K562 (cell line): ENCODE results near the gene ZNF516. TPM values are rescaled to one million over a fixed set of nuclear protein-coding genes. Genes with fewer than 3 reads are reported as not detected.

ENCODE experiments used
- ATAC-seq: fragments of 200-7000 bp; cut with Tn5 transposase; 3 replicates; pipeline ENCODE4 v1.9.1; 2020; ENCODE audit warnings: moderate library complexity
- BruUV-seq: library from RNA; stranded (reverse); fragments of 400-500 nt; replicated peaks from 2 replicates; lab custom pipeline; 2021; lab: Mats Ljungman, UMichigan
- CTCF ChIA-PET: fragments of 300-600 bp; formaldehyde crosslinking; extraction: SDS; loops from one replicate; lab custom pipeline; 2021; ENCODE audit warnings: low intra/inter-chr PET ratio; lab: Yijun Ruan, JAX
- POLR2A ChIA-PET: fragments of 300-600, 350-650 bp; sonication (Branson Sonifier 250); formaldehyde crosslinking; extraction: SDS; loops from one replicate; lab custom pipeline; 2021; ENCODE audit warnings: antibody characterized with exemption, inconsistent platforms; lab: Yijun Ruan, JAX
- DNase-seq, 4 experiments: peaks; one replicate each; pipeline versions ENCODE4 v3.0.0 to v3.0.0-alpha.2; 2011 to 2018; ENCODE audit warnings: low spot score in 3 of 4, mixed read lengths in 3 of 4; ENCODE audit errors: extremely low read depth in 1 of 4
- FAIRE-seq: peaks from 2 replicates; lab custom pipeline; 2011; peaks lifted over from hg19 to GRCh38; lab: Jason Lieb, UNC
- H2AFZ ChIP-seq: 2 replicates; pipeline ENCODE4 v1.6.0; 2011; ENCODE audit warnings: low read depth, low read length, control low read depth, inconsistent platforms
- H3K27ac ChIP-seq: fragments of 200-600 bp; 3 replicates; pipeline ENCODE4 v1.8.0; 2011; ENCODE audit warnings: low read depth, mild to moderate bottlenecking, control low read depth, inconsistent platforms, low read length, moderate library complexity, mixed read lengths; ENCODE audit errors: extremely low read depth
- H3K27me3 ChIP-seq, 2 experiments: fragments of 300-600 bp in 1 of 2; 2 replicates in 1 of 2; 3 replicates in 1 of 2; pipeline versions ENCODE4 v1.6.0 to v1.8.0; 2011; ENCODE audit warnings: inconsistent platforms in 2 of 2, low read length in 2 of 2, mild to moderate bottlenecking in 1 of 2, mixed read lengths in 1 of 2, moderate library complexity in 1 of 2; ENCODE audit not compliant: control insufficient read depth in 2 of 2, insufficient read depth in 2 of 2
- H3K36me3 ChIP-seq: fragments of 300-600 bp; 3 replicates; pipeline ENCODE4 v1.8.0; 2011; ENCODE audit warnings: mild to moderate bottlenecking, low read length, inconsistent platforms; ENCODE audit not compliant: control insufficient read depth, insufficient read depth
- H3K4me1 ChIP-seq, 2 experiments: fragments of 200-600 bp in 1 of 2; replicated peaks in 1 of 2; 2 replicates in 1 of 2; 3 replicates in 1 of 2; pipeline versions ENCODE4 v1.5.1 to v1.8.0; 2011; ENCODE audit warnings: inconsistent platforms in 2 of 2, low read length in 2 of 2, mild to moderate bottlenecking in 1 of 2, mixed read lengths in 1 of 2, moderate library complexity in 1 of 2; ENCODE audit not compliant: control insufficient read depth in 2 of 2, insufficient read depth in 2 of 2
- H3K4me2 ChIP-seq: 2 replicates; pipeline ENCODE4 v1.6.1; 2011; ENCODE audit warnings: low read length, control low read depth, inconsistent platforms, mixed read lengths; ENCODE audit not compliant: insufficient read depth
- H3K4me3 ChIP-seq: fragments of 200-600 bp; sonication (generic), shearing (Covaris generic); 2 replicates; pipeline ENCODE4 v1.5.1; 2016; ENCODE audit warnings: control low read depth, inconsistent platforms
- H3K79me2 ChIP-seq: fragments of 200-600 bp; 3 replicates; pipeline ENCODE4 v1.8.0; 2011; ENCODE audit warnings: low read length, inconsistent platforms; ENCODE audit not compliant: control insufficient read depth, insufficient read depth
- H3K9ac ChIP-seq, 2 experiments: 2 replicates each; pipeline versions ENCODE4 v1.6.0 to v1.6.1; 2011; ENCODE audit warnings: low read depth in 2 of 2, low read length in 2 of 2, control low read depth in 1 of 2, inconsistent platforms in 1 of 2, mild to moderate bottlenecking in 1 of 2, mixed read lengths in 1 of 2; ENCODE audit not compliant: insufficient read depth in 1 of 2
- H3K9me1 ChIP-seq: one replicate; pipeline ENCODE4 v1.6.0; 2011; ENCODE audit warnings: inconsistent platforms, mild to moderate bottlenecking, low read length, moderate library complexity; ENCODE audit not compliant: control insufficient read depth, insufficient read depth
- H3K9me3 ChIP-seq: replicated peaks from 2 replicates; pipeline ENCODE4 v1.5.1; 2011; ENCODE audit warnings: low read depth, low read length, inconsistent platforms; ENCODE audit not compliant: control insufficient read depth, insufficient read depth
- H4K20me1 ChIP-seq: replicated peaks from 2 replicates; pipeline ENCODE4 v1.6.1; 2011; ENCODE audit warnings: low read length, inconsistent platforms, mixed read lengths; ENCODE audit not compliant: control insufficient read depth, insufficient read depth
- CBX3 ChIP-seq, 2 experiments: IDR thresholded peaks; 1 replicate in 1 of 2; 2 replicates in 1 of 2; pipeline ENCODE4 v1.6.1; 2012; ENCODE audit warnings: inconsistent platforms in 2 of 2, low read length in 2 of 2, borderline replicate concordance in 1 of 2, control low read depth in 1 of 2
- MGA ChIP-seq: fragments of 450-650 bp; IDR thresholded peaks from 2 replicates; pipeline ENCODE4 v1.6.1; 2016; ENCODE audit warnings: mild to moderate bottlenecking, moderate library complexity
- ZBED1 ChIP-seq: IDR thresholded peaks from 2 replicates; pipeline ENCODE4 v1.6.1; 2014
- ZNF3 ChIP-seq: fragments of 250-450 bp; sonication (Bioruptor Pico); IDR thresholded peaks from 2 replicates; pipeline ENCODE4 v1.5.0; 2021; ENCODE audit warnings: mild to moderate bottlenecking, moderate library complexity
- WGBS: fragments of 100-300 bp; shearing (Covaris generic); methylation state at CpG from one replicate; pipeline ENCODE4 v1.1.6; 2016; ENCODE audit warnings: low coverage, mixed read lengths; ENCODE audit not compliant: insufficient coverage; ENCODE audit errors: missing lambda C conversion rate; 5-methylcytosine and 5-hydroxymethylcytosine counted together
- in situ Hi-C: fragments of 300-500 bp; cut with MboI; formaldehyde crosslinking; loops from 4 replicates; pipeline ENCODE4 v1.15.0; 2018; ENCODE audit warnings: inconsistent platforms, mixed read lengths
- intact Hi-C: fragments of 100-400 bp; cut with micrococcal nuclease; formaldehyde crosslinking; loops from 2 replicates; pipeline ENCODE4 v1.14.2; 2022
- polyA plus RNA-seq, 8 experiments: library from polyadenylated mRNA; depleted of rRNA in 4 of 8; stranded (reverse) in 5 of 8; unstranded in 3 of 8; fragments of >200 nt; fragmentation: Nextera tagmentation in 2 of 8; fragmentation: Illumina TruSeq in 1 of 8; extraction: Ambion mirVana in 2 of 8; extraction: Trizol in 1 of 8; gene quantifications; 2 replicates each; pipeline versions ENCODE4 v1.2.1 to v1.2.3, GENCODE V29; 2011 to 2014; ENCODE audit warnings: inconsistent platforms in 1 of 8, missing spikeins in 1 of 8
- total RNA-seq, 7 experiments: library from RNA; depleted of rRNA in 6 of 7; stranded (reverse); fragments of >200 nt in 6 of 7; fragmentation: Illumina TruSeq in 2 of 7; extraction: Trizol in 2 of 7; gene quantifications; 2 replicates each; pipeline versions ENCODE4 v1.2.1 to v1.2.3, GENCODE V29; 2011 to 2021; ENCODE audit warnings: low replicate concordance in 1 of 7
- TF ChIP-seq, protein P1 (sequence below), 2 experiments: fragments of 150-350 bp in 1 of 2; IDR thresholded peaks; 2 replicates each; pipeline ENCODE4 v1.6.1; 2012 to 2016; ENCODE audit warnings: low read depth in 2 of 2, low read length in 2 of 2, mild to moderate bottlenecking in 1 of 2, moderate library complexity in 1 of 2

ZNF516 gene
- total and polyA plus RNA-seq, 9 of the 15 experiments (the other 6 are each of a cell fraction or from before 2014, with no cell fraction given), result 0.04 to 0.20 (median 0.08) TPM; not detected in 3

GRCh38 chr18:76422121-76422520 is 72.9 kb downstream of the ZNF516 start (continued):
- TF ChIP-seq, protein P1, sequence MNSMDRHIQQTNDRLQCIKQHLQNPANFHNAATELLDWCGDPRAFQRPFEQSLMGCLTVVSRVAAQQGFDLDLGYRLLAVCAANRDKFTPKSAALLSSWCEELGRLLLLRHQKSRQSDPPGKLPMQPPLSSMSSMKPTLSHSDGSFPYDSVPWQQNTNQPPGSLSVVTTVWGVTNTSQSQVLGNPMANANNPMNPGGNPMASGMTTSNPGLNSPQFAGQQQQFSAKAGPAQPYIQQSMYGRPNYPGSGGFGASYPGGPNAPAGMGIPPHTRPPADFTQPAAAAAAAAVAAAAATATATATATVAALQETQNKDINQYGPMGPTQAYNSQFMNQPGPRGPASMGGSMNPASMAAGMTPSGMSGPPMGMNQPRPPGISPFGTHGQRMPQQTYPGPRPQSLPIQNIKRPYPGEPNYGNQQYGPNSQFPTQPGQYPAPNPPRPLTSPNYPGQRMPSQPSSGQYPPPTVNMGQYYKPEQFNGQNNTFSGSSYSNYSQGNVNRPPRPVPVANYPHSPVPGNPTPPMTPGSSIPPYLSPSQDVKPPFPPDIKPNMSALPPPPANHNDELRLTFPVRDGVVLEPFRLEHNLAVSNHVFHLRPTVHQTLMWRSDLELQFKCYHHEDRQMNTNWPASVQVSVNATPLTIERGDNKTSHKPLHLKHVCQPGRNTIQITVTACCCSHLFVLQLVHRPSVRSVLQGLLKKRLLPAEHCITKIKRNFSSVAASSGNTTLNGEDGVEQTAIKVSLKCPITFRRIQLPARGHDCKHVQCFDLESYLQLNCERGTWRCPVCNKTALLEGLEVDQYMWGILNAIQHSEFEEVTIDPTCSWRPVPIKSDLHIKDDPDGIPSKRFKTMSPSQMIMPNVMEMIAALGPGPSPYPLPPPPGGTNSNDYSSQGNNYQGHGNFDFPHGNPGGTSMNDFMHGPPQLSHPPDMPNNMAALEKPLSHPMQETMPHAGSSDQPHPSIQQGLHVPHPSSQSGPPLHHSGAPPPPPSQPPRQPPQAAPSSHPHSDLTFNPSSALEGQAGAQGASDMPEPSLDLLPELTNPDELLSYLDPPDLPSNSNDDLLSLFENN (IDR thresholded peaks at IDR 0.05; ENCODE audit: low read depth in 2 of 2, low read length in 2 of 2), result no peak

DNA sequence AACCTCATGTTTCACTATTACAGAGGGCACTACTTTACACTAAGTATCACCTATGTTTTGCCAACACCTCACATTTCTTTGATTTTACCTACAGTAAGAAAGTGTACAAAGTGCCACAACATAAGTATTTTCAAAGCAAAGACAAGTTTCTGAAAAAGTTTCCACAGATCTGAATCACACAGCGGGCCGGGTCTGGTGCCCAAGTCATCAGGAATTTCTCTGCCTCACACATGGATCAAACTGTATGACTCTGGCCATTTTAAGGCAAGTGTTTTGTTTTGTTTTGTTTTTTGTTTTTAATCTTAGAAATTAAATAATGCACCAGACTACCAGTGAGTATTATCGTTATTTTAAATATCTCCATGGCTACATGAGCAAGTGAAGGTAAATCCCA is 73.4 kb downstream of the ZNF516 start:
- intact Hi-C loops (no loop called here), in situ Hi-C loops (no loop called here)
- FAIRE-seq (no peak), DNase-seq (no peak), ATAC-seq (no peak)
- no peaks in the 10 kb centered on the region for H3K9me1 ChIP-seq
- no peak overlapping the region for H3K27ac ChIP-seq
- no peaks in the 10 kb centered on the region for H3K9me3 ChIP-seq
- no peak overlapping the region for H3K4me2 ChIP-seq
- no peak for TF ChIP-seq MGA
- TF ChIP-seq ZNF3 (CRISPR knock-in tag), result no peak
- no peak for TF ChIP-seq CBX3 (IDR thresholded peaks at IDR 0.05; ENCODE audit: borderline replicate concordance in 1 of 2, low read length in 2 of 2)
- no peak for TF ChIP-seq ZBED1
- H3K9ac ChIP-seq, result no peak overlapping the region
- CTCF ChIA-PET, result no interaction called here
- H3K27me3 ChIP-seq, result peaks cover 3 to 9% of the 10 kb centered on the region in 2 experiments; a peak in 3 of 5 replicates
- H4K20me1 ChIP-seq, result no peaks in the 10 kb centered on the region; the same call in 1 of the 2 replicates
- 0% methylated on average over 3 of the region's 3 CpGs for WGBS
- no peak overlapping the region for H3K4me3 ChIP-seq
- H2AFZ ChIP-seq, result no peak overlapping the region
- no TSS peak for BruUV-seq
- H3K4me1 ChIP-seq, result no peaks in the 10 kb centered on the region
- no peaks in the 10 kb centered on the region for H3K36me3 ChIP-seq
- POLR2A ChIA-PET, result no interaction called here
- H3K79me2 ChIP-seq, result no peaks in the 10 kb centered on the region
